SHP77 treated with DMSO at 0.1 percent for 48 hours (cell line): Measurements from ENCODE around the gene OR2S2.
"Not testable (repeated sequence)": the region's sequence is repeated elsewhere in the genome, so short reads cannot be mapped to it uniquely, and the experiment has no call there.

ENCODE experiments used
- DNase-seq: peaks from one replicate; lab custom pipeline; 2025; lab: John Stamatoyannopoulos, UW

The OR2S2 gene

GRCh38 chr9:35958104-35958837, at the start of gene OR2S2:
Gene OR2S2, minus strand, starts transcription at chr9:35958154. Its CDS starts 56 bp downstream, at chr9:35958098.
- DNase-seq: no peak

GRCh38 chr9:36007316-36007708, 49.4 kb upstream of the OR2S2 start:
- DNase-seq: no peak

GRCh38 chr9:36006549-36007315, 48.8 kb upstream of the OR2S2 start:
- no peak for DNase-seq

GRCh38 chr9:36005891-36006290, 47.9 kb upstream of the OR2S2 start:
- DNase-seq: no peak

- DNase-seq: no peak
Measured at GRCh38 chr9:35998333-35998732, 40.4 kb upstream of the OR2S2 start.

- not testable (repeated sequence) for DNase-seq
Measured at GRCh38 chr9:35997016-35997415, 39.1 kb upstream of the OR2S2 start.

- DNase-seq: no peak
Measured at GRCh38 chr9:35996358-35996970, 38.5 kb upstream of the OR2S2 start.

GRCh38 chr9:35994959-35995358, 37.0 kb upstream of the OR2S2 start:
- DNase-seq: no peak

- DNase-seq: no peak
Measured at GRCh38 chr9:35993976-35994720, 36.2 kb upstream of the OR2S2 start.

- DNase-seq: not testable (repeated sequence)
Measured at GRCh38 chr9:35993136-35993535, 35.2 kb upstream of the OR2S2 start.

GRCh38 chr9:35990155-35990554, 32.2 kb upstream of the OR2S2 start:
- no peak for DNase-seq

- no peak for DNase-seq
Measured at GRCh38 chr9:35984021-35984420, 26.1 kb upstream of the OR2S2 start.

GRCh38 chr9:35981699-35982098, 23.7 kb upstream of the OR2S2 start:
- no peak for DNase-seq

- no peak for DNase-seq
Measured at GRCh38 chr9:35980289-35981011, 22.5 kb upstream of the OR2S2 start.

- no peak for DNase-seq
Measured at GRCh38 chr9:35978792-35979191, 20.8 kb upstream of the OR2S2 start.

GRCh38 chr9:35976726-35977125, 18.8 kb upstream of the OR2S2 start:
- DNase-seq: no peak

GRCh38 chr9:35974800-35975199, 16.8 kb upstream of the OR2S2 start:
- no peak for DNase-seq

GRCh38 chr9:35972093-35972492, 14.1 kb upstream of the OR2S2 start:
- DNase-seq: no peak

- no peak for DNase-seq
Measured at GRCh38 chr9:35967042-35967441, 9.1 kb upstream of the OR2S2 start.

- DNase-seq: no peak
Measured at GRCh38 chr9:35966433-35966832, 8.5 kb upstream of the OR2S2 start.

- DNase-seq: no peak
Measured at GRCh38 chr9:35965011-35965410, 7.1 kb upstream of the OR2S2 start.
